Nephron progenitor cell (in vitro differentiated cells): ENCODE data around the gene C3orf18.

ENCODE experiments used
- DNase-seq: peaks from one replicate; pipeline ENCODE4 v3.0.0; 2021
- H3K27ac Mint-ChIP-seq: 2 replicates; pipeline ENCODE4 v1.8.0; 2021; ENCODE audit warnings: mild to moderate bottlenecking, moderate library complexity, mixed read lengths
- H3K27me3 Mint-ChIP-seq: 2 replicates; pipeline ENCODE4 v1.8.0; 2021; ENCODE audit warnings: mild to moderate bottlenecking, low read depth, mixed read lengths; ENCODE audit not compliant: poor library complexity
- H3K36me3 Mint-ChIP-seq: 2 replicates; pipeline ENCODE4 v1.8.0; 2021; ENCODE audit warnings: low read depth, mixed read lengths
- H3K4me1 Mint-ChIP-seq: 2 replicates; pipeline ENCODE4 v1.8.0; 2021; ENCODE audit warnings: mixed read lengths
- H3K4me3 Mint-ChIP-seq: 2 replicates; pipeline ENCODE4 v1.8.0; 2021; ENCODE audit warnings: mild to moderate bottlenecking, moderate library complexity, mixed read lengths
- H3K9me3 Mint-ChIP-seq: 2 replicates; pipeline ENCODE4 v1.8.0; 2021; ENCODE audit warnings: mild to moderate bottlenecking, moderate library complexity, mixed read lengths
- TF ChIP-seq, protein P1 (sequence below): fragments of 200-600 bp; sonication (generic); IDR thresholded peaks from 2 replicates; pipeline ENCODE4 v1.5.0; 2021; ENCODE audit warnings: antibody characterized with exemption

Gene C3orf18

DNA sequence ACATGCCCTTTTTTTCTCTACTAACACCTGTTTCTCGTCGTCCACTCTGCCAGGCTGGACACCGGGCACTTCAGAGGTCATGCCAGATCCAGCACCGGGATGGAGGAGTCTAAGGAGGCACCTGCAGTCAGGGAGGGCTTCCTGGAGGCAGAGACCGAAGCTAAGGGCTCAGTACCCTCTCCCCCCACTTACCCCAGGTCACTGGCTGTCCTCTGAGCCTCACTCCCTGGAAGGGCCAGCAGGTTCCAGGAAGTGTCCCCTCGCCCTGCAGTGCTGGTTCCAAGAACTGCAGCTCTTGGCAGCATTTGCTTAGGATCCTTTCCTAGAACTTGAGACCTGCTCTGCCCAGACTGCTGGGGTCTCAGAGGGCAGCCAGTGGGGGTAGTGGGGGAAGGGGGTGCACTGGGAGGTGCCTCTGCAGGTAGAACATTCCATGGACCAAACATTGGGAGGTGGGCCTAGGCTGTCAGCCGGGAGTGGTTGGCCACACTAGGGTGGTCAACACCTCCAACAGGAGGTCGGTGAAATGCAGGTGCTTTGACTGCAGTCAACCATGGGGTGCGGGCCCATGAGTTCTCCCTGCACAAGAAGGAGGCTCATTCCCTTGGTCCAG lies 32.7 kb upstream of the C3orf18 start:
- Mint-ChIP-seq H3K4me3 (no peak overlapping the region), H3K9me3 (no peaks in the 10 kb centered on the region), H3K36me3 (no peaks in the 10 kb centered on the region), H3K27me3 (peaks cover 8% of the 10 kb centered on the region), H3K27ac (no peak overlapping the region), H3K4me1 (peaks cover 28% of the 10 kb centered on the region)
- DNase-seq, result no peak
- TF ChIP-seq, protein P1, sequence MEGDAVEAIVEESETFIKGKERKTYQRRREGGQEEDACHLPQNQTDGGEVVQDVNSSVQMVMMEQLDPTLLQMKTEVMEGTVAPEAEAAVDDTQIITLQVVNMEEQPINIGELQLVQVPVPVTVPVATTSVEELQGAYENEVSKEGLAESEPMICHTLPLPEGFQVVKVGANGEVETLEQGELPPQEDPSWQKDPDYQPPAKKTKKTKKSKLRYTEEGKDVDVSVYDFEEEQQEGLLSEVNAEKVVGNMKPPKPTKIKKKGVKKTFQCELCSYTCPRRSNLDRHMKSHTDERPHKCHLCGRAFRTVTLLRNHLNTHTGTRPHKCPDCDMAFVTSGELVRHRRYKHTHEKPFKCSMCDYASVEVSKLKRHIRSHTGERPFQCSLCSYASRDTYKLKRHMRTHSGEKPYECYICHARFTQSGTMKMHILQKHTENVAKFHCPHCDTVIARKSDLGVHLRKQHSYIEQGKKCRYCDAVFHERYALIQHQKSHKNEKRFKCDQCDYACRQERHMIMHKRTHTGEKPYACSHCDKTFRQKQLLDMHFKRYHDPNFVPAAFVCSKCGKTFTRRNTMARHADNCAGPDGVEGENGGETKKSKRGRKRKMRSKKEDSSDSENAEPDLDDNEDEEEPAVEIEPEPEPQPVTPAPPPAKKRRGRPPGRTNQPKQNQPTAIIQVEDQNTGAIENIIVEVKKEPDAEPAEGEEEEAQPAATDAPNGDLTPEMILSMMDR, result no peak

GRCh38 chr3:50599716-50600118 lies 32.2 kb upstream of the C3orf18 start:
- H3K4me3 Mint-ChIP-seq, result no peak overlapping the region
- no peaks in the 10 kb centered on the region for H3K9me3 Mint-ChIP-seq
- H3K36me3 Mint-ChIP-seq, result no peaks in the 10 kb centered on the region
- no peak for DNase-seq
- no peak overlapping the region for H3K27ac Mint-ChIP-seq
- H3K27me3 Mint-ChIP-seq, result peaks cover 12% of the 10 kb centered on the region
- TF ChIP-seq, protein P1, result no peak
- peaks cover 28% of the 10 kb centered on the region for H3K4me1 Mint-ChIP-seq

DNA sequence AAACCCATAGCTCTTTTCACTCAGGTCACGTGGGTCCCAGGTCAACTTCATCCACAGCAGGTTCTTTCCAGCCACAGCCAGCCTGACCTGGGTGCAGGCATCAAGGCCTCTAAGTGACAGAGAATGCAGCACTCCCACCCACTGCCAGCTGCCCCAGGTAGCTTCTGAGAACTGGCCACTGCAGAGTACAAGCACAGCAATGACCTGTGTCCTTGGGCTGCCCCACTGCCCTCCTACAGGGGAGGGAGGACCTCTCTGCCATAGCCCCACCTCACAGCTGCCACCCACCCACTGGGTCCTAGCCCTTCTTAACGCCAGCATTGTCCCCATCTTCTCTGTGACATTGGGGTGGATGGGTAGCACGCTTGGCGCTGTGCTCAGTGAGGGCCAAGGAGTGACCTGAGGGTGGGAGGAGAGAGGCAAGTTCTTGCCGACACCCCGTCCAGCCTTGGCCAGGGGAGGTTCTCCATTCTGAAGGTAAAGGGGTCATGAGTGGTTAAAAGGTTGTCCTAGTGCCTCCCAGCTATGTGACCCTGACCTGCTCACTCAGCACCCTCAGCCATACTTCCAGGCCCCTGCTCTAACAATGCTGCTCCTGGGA lies 31.7 kb upstream of the C3orf18 start:
- H3K36me3 Mint-ChIP-seq, result no peaks in the 10 kb centered on the region
- TF ChIP-seq, protein P1, result no peak

GRCh38 chr3:50594253-50594785 lies 26.8 kb upstream of the C3orf18 start:
- no peak for DNase-seq
- Mint-ChIP-seq H3K36me3 (no peaks in the 10 kb centered on the region), H3K27me3 (peaks cover 16% of the 10 kb centered on the region), H3K4me3 (no peak overlapping the region), H3K9me3 (no peaks in the 10 kb centered on the region), H3K4me1 (no peaks in the 10 kb centered on the region), H3K27ac (no peak overlapping the region)
- TF ChIP-seq, protein P1, result no peak

More for the DNA sequence above, 31.7 kb upstream of the C3orf18 start:
- no peak for DNase-seq
- peaks cover 28% of the 10 kb centered on the region for H3K4me1 Mint-ChIP-seq
- peaks cover 12% of the 10 kb centered on the region for H3K27me3 Mint-ChIP-seq
- H3K4me3 Mint-ChIP-seq, result no peak overlapping the region
- H3K9me3 Mint-ChIP-seq, result no peaks in the 10 kb centered on the region
- H3K27ac Mint-ChIP-seq, result no peak overlapping the region

DNA sequence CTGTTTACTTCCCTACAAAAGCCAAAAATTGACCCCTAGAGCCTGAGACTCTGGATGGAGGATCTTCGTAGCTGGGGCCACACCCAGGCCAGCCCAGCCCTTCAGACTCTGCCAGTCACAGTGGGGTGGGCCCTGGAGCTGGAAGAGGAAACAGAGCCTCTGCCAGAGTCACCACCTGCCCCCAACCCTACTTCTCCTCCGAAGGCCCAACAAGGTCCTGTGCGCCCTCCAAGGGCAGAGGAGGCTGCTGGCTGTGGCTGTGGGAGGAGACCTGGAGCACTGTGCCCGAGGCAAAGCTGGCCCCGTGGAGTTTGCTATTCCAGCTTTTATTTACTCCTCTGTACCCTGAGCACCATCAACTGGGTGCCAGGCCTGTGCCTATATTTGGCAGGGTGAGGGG lies 25.0 kb upstream of the C3orf18 start:
- no peak for DNase-seq
- Mint-ChIP-seq H3K36me3 (no peaks in the 10 kb centered on the region), H3K9me3 (no peaks in the 10 kb centered on the region), H3K27me3 (peaks cover 16% of the 10 kb centered on the region), H3K27ac (no peak overlapping the region), H3K4me1 (no peaks in the 10 kb centered on the region), H3K4me3 (no peak overlapping the region)
- TF ChIP-seq, protein P1, result no peak
